ENCODE measurements around the gene SHKBP1.

Gene SHKBP1

GRCh38 chr19:40599331-40599901 is 22.7 kb downstream of the SHKBP1 start:
- Histone ChIP-seq H4K20me1 (peaks cover 0 to 14% (median 0%) of the 10 kb centered on the region in 11 experiments; a peak in 6 of 22 replicates), H3K4me1 (peaks cover 65 to 76% (median 73%) of the 10 kb centered on the region in 10 experiments), H3K4me3 (peak overlapping the region in 9 of 10 experiments; percentile 57 to 78 (median 71); a peak in 18 of 20 replicates), H3K4me2 (peak overlapping the region; percentile 93 to 100 (median 99)), H3K9me3 (replicated peaks in 1 of 11) (no peaks in the 10 kb centered on the region), H3K27ac (peak overlapping the region in 8 of 11 experiments; percentile 40 to 75 (median 60); a peak in 12 of 22 replicates), H3K27me3 (peaks cover 26 to 49% (median 33%) of the 10 kb centered on the region in 11 experiments), H3K9ac (peak overlapping the region in 9 of 11 experiments; percentile 51 to 86 (median 76); a peak in 19 of 22 replicates), H3K36me3 (no peaks in the 10 kb centered on the region)
- no peak for TF ChIP-seq Cebpa-rat (IDR thresholded peaks at IDR 0.05)

DNA sequence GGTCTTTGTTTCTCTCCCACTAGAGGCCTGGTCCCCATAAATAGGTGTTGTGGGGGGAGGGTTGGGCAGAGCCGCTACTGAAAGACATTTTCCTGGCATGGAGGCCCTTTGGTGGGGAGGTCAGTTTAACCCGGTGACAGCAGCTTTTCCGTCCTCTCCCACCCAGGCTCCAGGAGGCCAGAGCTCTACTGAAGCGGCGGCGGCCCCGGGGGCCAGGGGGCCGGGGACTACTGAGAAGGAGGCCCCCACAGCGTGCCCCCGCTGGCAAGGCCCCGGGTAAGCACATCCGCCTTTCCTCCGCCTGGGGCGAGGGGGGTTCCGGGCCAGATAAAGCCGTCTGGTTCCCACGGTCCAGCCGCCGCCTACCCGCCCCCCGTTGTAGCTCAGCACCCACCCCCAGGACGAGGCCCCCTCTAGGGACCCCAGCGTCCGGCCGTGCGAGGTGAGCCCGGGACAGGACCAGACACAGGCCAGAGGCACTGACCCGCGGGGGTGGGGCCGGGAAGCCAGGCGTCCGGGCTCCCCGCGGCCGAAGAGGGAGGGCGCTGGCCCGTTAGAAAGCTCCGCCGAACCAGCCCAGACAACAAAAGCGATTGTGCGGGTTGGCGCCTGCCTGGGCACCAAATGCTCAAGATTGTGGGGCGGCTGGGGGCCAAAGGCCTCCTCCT is 23.4 kb downstream of the SHKBP1 start:
- no peak for TF ChIP-seq Cebpa-rat (IDR thresholded peaks at IDR 0.05)
- Histone ChIP-seq H3K27me3 (peaks cover 26 to 49% (median 33%) of the 10 kb centered on the region in 11 experiments), H3K4me1 (peaks cover 66 to 76% (median 73%) of the 10 kb centered on the region in 10 experiments), H3K36me3 (no peaks in the 10 kb centered on the region), H3K4me2 (peak overlapping the region; percentile 93 to 100 (median 99)), H3K4me3 (peak overlapping the region; percentile 55 to 78 (median 70)), H3K9ac (peak overlapping the region in 10 of 11 experiments; percentile 48 to 86 (median 67); a peak in 20 of 22 replicates), H4K20me1 (peaks cover 0 to 21% (median 0%) of the 10 kb centered on the region in 11 experiments; a peak in 6 of 22 replicates), H3K9me3 (replicated peaks in 1 of 11) (no peaks in the 10 kb centered on the region), H3K27ac (peak overlapping the region in 8 of 11 experiments; percentile 40 to 75 (median 60); a peak in 13 of 22 replicates)

- Histone ChIP-seq H3K27me3 (peaks cover 26 to 47% (median 28%) of the 10 kb centered on the region in 11 experiments), H3K4me1 (peaks cover 65 to 78% (median 75%) of the 10 kb centered on the region in 10 experiments), H3K9ac (peak overlapping the region in 10 of 11 experiments; percentile 48 to 86 (median 67); a peak in 18 of 22 replicates)
Measured at GRCh38 chr19:40600570-40601133, 24.0 kb downstream of the SHKBP1 start.

DNA sequence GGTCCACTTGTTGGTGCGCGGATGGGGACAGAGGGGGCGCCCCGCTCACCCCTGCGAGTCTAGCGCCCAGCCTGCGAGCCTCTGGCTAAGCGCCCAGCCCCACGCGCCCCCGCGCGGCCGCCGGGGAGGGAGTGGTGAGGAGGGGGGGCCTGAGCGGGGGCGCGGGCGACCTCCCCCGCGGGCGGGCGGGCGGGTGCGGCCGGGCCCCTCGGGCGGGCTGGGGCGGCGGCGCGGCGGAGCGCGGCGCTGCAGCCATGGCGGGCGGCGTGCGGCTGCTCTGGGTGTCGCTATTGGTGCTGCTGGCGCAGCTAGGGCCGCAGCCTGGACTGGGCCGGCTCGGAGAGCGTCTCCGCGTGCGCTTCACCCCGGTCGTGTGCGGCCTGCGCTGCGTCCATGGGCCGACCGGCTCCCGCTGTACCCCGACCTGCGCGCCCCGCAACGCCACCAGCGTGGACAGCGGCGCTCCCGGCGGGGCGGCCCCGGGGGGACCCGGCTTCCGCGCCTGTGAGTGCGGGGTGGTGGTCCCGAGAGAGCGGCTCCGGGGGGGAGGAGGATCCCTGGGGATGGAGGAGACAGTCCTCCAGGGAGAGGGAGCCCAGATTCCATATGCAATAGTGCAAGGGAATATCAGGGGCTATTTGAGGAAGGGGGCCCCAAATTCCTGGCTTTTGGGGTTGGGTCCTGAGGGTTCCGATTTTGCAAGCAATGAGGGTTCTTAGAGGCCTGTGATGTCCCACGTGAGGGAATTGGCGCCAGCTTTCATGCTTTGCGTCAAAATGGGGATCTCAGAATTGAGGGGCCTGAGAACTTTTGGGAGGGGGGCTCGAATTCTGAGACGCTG is 24.7 kb downstream of the SHKBP1 start, which contains the start of gene LTBP4:
Gene LTBP4 (plus strand): TSS at position 236 of the 841 bp plus-strand sequence. CDS start 19 bp downstream, at position 255.
- Histone ChIP-seq H4K20me1 (peaks cover 0 to 21% (median 0%) of the 10 kb centered on the region in 11 experiments; a peak in 6 of 22 replicates), H3K4me1 (peaks cover 65 to 85% (median 80%) of the 10 kb centered on the region in 10 experiments)

More at GRCh38 chr19:40600570-40601133, 24.0 kb downstream of the SHKBP1 start:
- Histone ChIP-seq H3K4me2 (peak overlapping the region; percentile 93 to 100 (median 99)), H3K4me3 (peak overlapping the region; percentile 55 to 78 (median 70)), H3K9me3 (replicated peaks in 1 of 11) (no peaks in the 10 kb centered on the region), H3K27ac (peak overlapping the region in 8 of 11 experiments; percentile 40 to 75 (median 60); a peak in 13 of 22 replicates), H4K20me1 (peaks cover 0 to 21% (median 0%) of the 10 kb centered on the region in 11 experiments; a peak in 6 of 22 replicates), H3K36me3 (no peaks in the 10 kb centered on the region)
- no peak for TF ChIP-seq Cebpa-rat (IDR thresholded peaks at IDR 0.05)

DNA sequence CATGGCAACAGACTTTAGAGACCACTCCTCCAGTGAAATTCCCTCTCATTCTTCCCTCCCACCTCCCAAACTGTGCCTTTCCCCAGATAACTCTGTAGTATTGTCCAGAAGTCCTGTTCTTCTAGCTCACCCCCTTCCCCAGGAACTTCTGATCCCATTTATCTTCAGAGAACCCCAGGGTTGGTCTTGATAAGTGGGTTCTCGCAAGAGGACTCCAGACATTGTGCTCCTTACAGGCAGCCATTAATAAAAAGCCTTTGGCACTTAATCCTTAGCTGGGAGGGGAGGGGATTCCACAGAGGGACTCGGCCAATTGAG is 26.4 kb downstream of the SHKBP1 start:
- H3K9ac ChIP-seq: peak overlapping the region; percentile 51 to 88 (median 71); a peak in 21 of 22 replicates
- peak overlapping the region in 10 of 11 experiments; percentile 32 to 84 (median 59); a peak in 19 of 22 replicates for H3K27ac ChIP-seq
- no peaks in the 10 kb centered on the region for H3K9me3 ChIP-seq (replicated peaks in 1 of 11)
- peak overlapping the region; percentile 50 to 78 (median 64) for H3K4me3 ChIP-seq
- peaks cover 5 to 27% (median 6%) of the 10 kb centered on the region in 11 experiments for H3K27me3 ChIP-seq
- TF ChIP-seq Cebpa-rat (IDR thresholded peaks at IDR 0.05): no peak
- H4K20me1 ChIP-seq: peaks cover 0 to 21% (median 0%) of the 10 kb centered on the region in 11 experiments; a peak in 6 of 22 replicates
- peaks cover 60 to 87% (median 81%) of the 10 kb centered on the region in 10 experiments for H3K4me1 ChIP-seq
- H3K36me3 ChIP-seq: no peaks in the 10 kb centered on the region
- peak overlapping the region; percentile 93 to 100 (median 100) for H3K4me2 ChIP-seq

More for the DNA sequence above, 24.7 kb downstream of the SHKBP1 start, which contains the start of gene LTBP4:
- TF ChIP-seq Cebpa-rat (IDR thresholded peaks at IDR 0.05): no peak
- H3K4me2 ChIP-seq: peak within 1 kb of the TSS; percentile 93 to 100 (median 100)
- peaks cover 22 to 44% (median 22%) of the 10 kb centered on the region in 11 experiments for H3K27me3 ChIP-seq
- peak within 1 kb of the TSS; percentile 61 to 88 (median 78) for H3K9ac ChIP-seq
- H3K36me3 ChIP-seq: no peaks in the 10 kb centered on the region
- H3K27ac ChIP-seq: peak within 1 kb of the TSS in 8 of 11 experiments; percentile 63 to 84 (median 76); a peak in 17 of 22 replicates
- H3K9me3 ChIP-seq (replicated peaks in 1 of 11): no peaks in the 10 kb centered on the region
- H3K4me3 ChIP-seq: peak within 1 kb of the TSS; percentile 55 to 78 (median 70)

DNA sequence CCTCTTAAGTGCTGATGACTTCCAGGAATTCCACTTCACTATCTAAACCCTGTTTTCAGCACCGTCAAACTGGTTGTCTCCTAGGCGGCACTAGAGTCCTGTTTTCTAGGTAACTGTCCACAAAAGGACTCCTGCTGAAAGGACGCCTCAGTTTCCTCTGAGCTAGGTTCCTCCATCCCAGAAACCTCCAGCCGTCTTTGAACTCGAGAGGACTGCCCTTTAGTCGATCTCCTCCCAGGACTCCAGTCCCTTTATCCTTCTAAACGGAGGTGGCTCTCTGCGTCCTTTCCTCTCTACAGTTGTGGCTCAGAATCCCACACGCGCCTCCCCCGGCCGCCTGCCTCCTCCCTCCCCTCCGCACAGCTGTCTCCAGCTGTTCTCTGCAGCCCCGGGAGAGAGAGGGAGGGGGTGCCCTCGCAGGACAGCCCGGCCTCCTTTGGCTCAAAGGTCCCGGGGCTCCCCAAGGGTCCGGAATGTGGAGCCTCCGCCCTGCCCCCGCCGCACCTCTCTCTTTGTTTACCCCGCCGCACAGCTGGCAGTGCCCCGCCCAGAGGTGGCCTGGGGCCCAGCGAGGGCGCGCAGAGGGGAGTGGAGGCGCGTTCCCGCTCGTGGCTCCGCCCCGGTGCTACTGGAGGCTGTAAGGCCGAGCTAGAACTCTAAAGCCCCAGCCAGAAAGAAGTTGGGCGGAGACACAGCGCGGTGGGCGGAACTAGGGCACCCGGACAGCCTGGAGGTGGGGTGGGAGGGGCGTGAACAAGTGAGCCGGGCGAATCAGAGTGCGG is 26.9 kb downstream of the SHKBP1 start:
- H3K27ac ChIP-seq: peak overlapping the region in 10 of 11 experiments; percentile 32 to 84 (median 59); a peak in 19 of 22 replicates
- no peak for TF ChIP-seq Cebpa-rat (IDR thresholded peaks at IDR 0.05)
- H3K36me3 ChIP-seq: no peaks in the 10 kb centered on the region
- peak overlapping the region; percentile 93 to 100 (median 100) for H3K4me2 ChIP-seq
- H3K9me3 ChIP-seq (replicated peaks in 1 of 11): no peaks in the 10 kb centered on the region
- peaks cover 0 to 22% (median under 1%) of the 10 kb centered on the region in 11 experiments; a peak in 12 of 22 replicates for H3K27me3 ChIP-seq
- H3K4me1 ChIP-seq: peaks cover 55 to 86% (median 77%) of the 10 kb centered on the region in 10 experiments
- peaks cover 0 to 21% (median 0%) of the 10 kb centered on the region in 11 experiments; a peak in 6 of 22 replicates for H4K20me1 ChIP-seq
- peak overlapping the region; percentile 51 to 88 (median 71) for H3K9ac ChIP-seq
- H3K4me3 ChIP-seq: peak overlapping the region; percentile 50 to 78 (median 62)

DNA sequence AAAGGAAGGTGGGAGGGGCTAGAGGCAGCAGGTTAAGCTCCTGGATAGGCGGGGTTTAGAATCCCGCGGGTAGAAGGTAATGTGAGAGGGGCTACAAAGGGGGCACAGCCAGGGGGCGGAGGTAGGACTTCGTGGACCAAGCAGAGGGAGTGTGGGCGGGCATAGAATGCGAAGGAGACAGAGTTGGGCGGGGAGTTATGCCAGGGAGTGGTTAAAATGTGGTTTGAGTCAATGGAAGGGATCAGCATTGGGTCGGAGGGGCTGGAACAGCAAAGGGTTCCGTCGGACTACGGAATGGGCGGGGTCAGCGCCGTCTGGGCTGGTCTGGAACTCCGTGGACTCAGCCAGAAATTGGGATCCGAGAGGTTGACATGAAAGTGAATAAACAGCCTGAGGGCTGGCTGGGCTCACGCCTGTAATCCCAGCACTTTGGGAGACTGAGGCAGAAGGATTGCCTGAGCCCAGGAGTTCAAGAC is 27.5 kb downstream of the SHKBP1 start:
- no peak for TF ChIP-seq Cebpa-rat (IDR thresholded peaks at IDR 0.05)
- peak overlapping the region; percentile 93 to 100 (median 100) for H3K4me2 ChIP-seq
- no peak overlapping the region; a peak in 1 of 22 replicates for H3K9ac ChIP-seq
- H3K27me3 ChIP-seq: peaks cover 0 to 18% (median 0%) of the 10 kb centered on the region in 11 experiments; a peak in 6 of 22 replicates
- H3K36me3 ChIP-seq: no peaks in the 10 kb centered on the region
- peak overlapping the region in 1 of 11 experiments; percentile 59; a peak in 2 of 22 replicates for H3K27ac ChIP-seq
- H3K4me1 ChIP-seq: peaks cover 55 to 85% (median 78%) of the 10 kb centered on the region in 10 experiments
- peaks cover 0 to 19% (median 0%) of the 10 kb centered on the region in 11 experiments; a peak in 6 of 22 replicates for H4K20me1 ChIP-seq
- peak overlapping the region in 8 of 10 experiments; percentile 60 to 78 (median 62); a peak in 14 of 20 replicates for H3K4me3 ChIP-seq
- H3K9me3 ChIP-seq (replicated peaks in 1 of 11): no peaks in the 10 kb centered on the region

All from BLaER1 treated with 17β-estradiol and CSF1 and Interleukin-3, amounts not matched to agents 10 nM and 100 nM (cell line).